GM23248 (cell line): ENCODE data around the gene TCHP. TPM values are rescaled to one million over a fixed set of nuclear protein-coding genes. Genes with fewer than 3 reads are reported as not detected.
A peak's percentile ranks its signal among the peaks of the same experiment; 100 is the strongest.

ENCODE experiments used
- DNase-seq: peaks from one replicate; pipeline ENCODE4 v3.0.0-alpha.2; 2015
- H2AFZ ChIP-seq: fragments of 200-600 bp; sonication (generic); 2 replicates; pipeline ENCODE4 v1.6.1; 2016; ENCODE audit warnings: antibody characterized with exemption
- H3F3A ChIP-seq: fragments of 200-600 bp; sonication (generic); 2 replicates; pipeline ENCODE4 v1.6.1; 2016; ENCODE audit warnings: mild to moderate bottlenecking, antibody characterized with exemption, mixed run types; ENCODE audit not compliant: insufficient read depth
- H3K27ac ChIP-seq: fragments of 200-600 bp; sonication (generic); 2 replicates; pipeline ENCODE4 v1.5.1; 2016; ENCODE audit warnings: mild to moderate bottlenecking
- H3K27me3 ChIP-seq: fragments of 200-600 bp; sonication (generic); replicated peaks from 2 replicates; pipeline ENCODE4 v1.6.1; 2016; ENCODE audit warnings: mild to moderate bottlenecking; ENCODE audit not compliant: insufficient read depth
- H3K36me3 ChIP-seq: fragments of 200-600 bp; sonication (generic); 2 replicates; pipeline ENCODE4 v1.6.1; 2016; ENCODE audit warnings: low read depth, mild to moderate bottlenecking
- H3K4me1 ChIP-seq: fragments of 200-600 bp; sonication (generic); 2 replicates; pipeline ENCODE4 v1.6.1; 2016; ENCODE audit warnings: mild to moderate bottlenecking; ENCODE audit not compliant: insufficient read depth
- H3K4me2 ChIP-seq: fragments of 200-600 bp; sonication (generic); one replicate; pipeline ENCODE4 v1.6.1; 2016; ENCODE audit warnings: mild to moderate bottlenecking; ENCODE audit not compliant: unreplicated experiment
- H3K4me3 ChIP-seq: fragments of 200-600 bp; sonication (generic); 2 replicates; pipeline ENCODE4 v1.5.1; 2016; ENCODE audit warnings: mild to moderate bottlenecking
- H3K79me2 ChIP-seq: fragments of 200-600 bp; sonication (generic); 2 replicates; pipeline ENCODE4 v1.6.1; 2016; ENCODE audit warnings: mild to moderate bottlenecking; ENCODE audit not compliant: insufficient read depth
- H3K9ac ChIP-seq: fragments of 200-600 bp; sonication (generic); 2 replicates; pipeline ENCODE4 v1.6.1; 2016; ENCODE audit warnings: mild to moderate bottlenecking
- H3K9me2 ChIP-seq: fragments of 200-600 bp; sonication (generic); 2 replicates; pipeline ENCODE4 v1.6.1; 2016; ENCODE audit warnings: mixed run types, mild to moderate bottlenecking, moderate library complexity; ENCODE audit not compliant: insufficient read depth
- H3K9me3 ChIP-seq: fragments of 200-600 bp; sonication (generic); one replicate; pipeline ENCODE4 v1.6.1; 2017; ENCODE audit warnings: low read depth
- H4K20me1 ChIP-seq: fragments of 200-600 bp; sonication (generic); 2 replicates; pipeline ENCODE4 v1.6.0; 2016; ENCODE audit not compliant: insufficient read depth
- EZH2 ChIP-seq: fragments of 200-600 bp; sonication (generic); IDR thresholded peaks from 2 replicates; pipeline ENCODE4 v1.6.1; 2018; ENCODE audit warnings: antibody characterized with exemption, mild to moderate bottlenecking; ENCODE audit not compliant: insufficient read depth, poor library complexity, severe bottlenecking
- EZH2phosphoT487 ChIP-seq: fragments of 200-600 bp; sonication (generic); IDR thresholded peaks from 2 replicates; pipeline ENCODE4 v1.6.1; 2018; ENCODE audit warnings: antibody characterized with exemption, moderate library complexity, mild to moderate bottlenecking, low read depth; ENCODE audit not compliant: insufficient read depth
- WGBS, 2 experiments: methylation state at CpG; one replicate each; pipeline ENCODE4 v1.1.6; 2015 to 2017; ENCODE audit warnings: low lambda C conversion rate in 2 of 2, low coverage in 1 of 2; ENCODE audit errors: missing lambda C conversion rate in 2 of 2; 5-methylcytosine and 5-hydroxymethylcytosine counted together
- in situ Hi-C: fragments of 300-500 bp; cut with MboI; formaldehyde crosslinking; loops from 2 replicates; pipeline ENCODE4 v1.15.0; 2020
- polyA plus RNA-seq: library from polyadenylated mRNA; unstranded; fragments of >200 nt; fragmentation: Nextera tagmentation; extraction: Ambion mirVana; gene quantifications from 2 replicates; pipeline ENCODE4 v1.2.1, GENCODE V29; 2016
- total RNA-seq: library from RNA; depleted of rRNA; stranded (reverse); fragments of >200 nt; shearing (Covaris generic); gene quantifications from 2 replicates; pipeline ENCODE4 v1.2.3, GENCODE V29; 2014

TCHP gene
- total and polyA plus RNA-seq, 2 experiments from 2014 or later, result 9.7 to 11.7 TPM

GRCh38 chr12:109952873-109953272 is 52.8 kb downstream of the TCHP start:
- Histone ChIP-seq H2AFZ (no peak overlapping the region), H3K4me1 (peaks cover 52% of the 10 kb centered on the region), H3K4me2 (no peak overlapping the region), H3K9ac (no peak overlapping the region), H4K20me1 (no peaks in the 10 kb centered on the region), H3K27ac (peak overlapping the region; percentile 81; the same call in 1 of the 2 replicates), H3K27me3 (no peaks in the 10 kb centered on the region), H3K4me3 (no peak overlapping the region), H3K9me2 (no peaks in the 10 kb centered on the region), H3F3A (peaks cover 57% of the 10 kb centered on the region), H3K36me3 (peaks cover 33% of the 10 kb centered on the region), H3K9me3 (no peaks in the 10 kb centered on the region), H3K79me2 (no peaks in the 10 kb centered on the region)
- WGBS, 2 experiments, result 97 to 98% methylated on average over 8 of the region's 8 CpGs
- in situ Hi-C loops, result no loop called here
- no peak for DNase-seq
- TF ChIP-seq EZH2phosphoT487 (no peak), EZH2 (no peak)

DNA sequence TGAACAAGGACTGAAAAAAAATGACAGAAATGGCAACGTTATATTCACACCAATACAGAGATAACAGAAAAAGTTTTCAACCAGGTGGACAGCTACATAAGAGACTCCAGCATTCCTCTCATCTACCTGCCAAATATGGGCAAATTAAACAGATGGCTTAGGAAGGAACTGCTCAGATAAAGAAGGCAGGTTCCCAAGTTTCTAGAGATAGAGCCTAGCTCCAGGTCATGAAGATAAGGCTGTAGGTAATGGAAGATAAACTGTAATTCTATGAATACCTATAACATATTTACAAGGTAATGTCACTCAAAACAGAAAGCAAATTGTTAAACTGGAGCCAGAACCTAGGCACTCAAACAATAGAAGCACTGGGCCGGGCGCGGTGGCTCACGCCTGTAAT is 53.6 kb downstream of the TCHP start:
- H3K27me3 ChIP-seq, result no peaks in the 10 kb centered on the region
- H3K9me3 ChIP-seq, result no peaks in the 10 kb centered on the region
- H3K27ac ChIP-seq, result no peak overlapping the region

GRCh38 chr12:109958374-109958773 is 58.3 kb downstream of the TCHP start:
- H3K79me2 ChIP-seq, result no peaks in the 10 kb centered on the region
- H3K4me3 ChIP-seq, result no peak overlapping the region
- H3K9me3 ChIP-seq, result no peaks in the 10 kb centered on the region
- no peak for DNase-seq
- no peaks in the 10 kb centered on the region for H3K27me3 ChIP-seq
- H3K4me2 ChIP-seq, result no peak overlapping the region
- H3K4me1 ChIP-seq, result no peaks in the 10 kb centered on the region
- TF ChIP-seq EZH2phosphoT487 (no peak), EZH2 (no peak)
- H3K9ac ChIP-seq, result no peak overlapping the region
- in situ Hi-C loops, result no loop called here
- no peak overlapping the region for H2AFZ ChIP-seq
- no peak overlapping the region for H3K27ac ChIP-seq
- peaks cover 42% of the 10 kb centered on the region for H3K36me3 ChIP-seq
- H3K9me2 ChIP-seq, result no peaks in the 10 kb centered on the region
- H4K20me1 ChIP-seq, result no peaks in the 10 kb centered on the region
- peaks cover 12% of the 10 kb centered on the region for H3F3A ChIP-seq
- 96 to 97% methylated on average over 6 to 7 of the region's 7 CpGs for WGBS, 2 experiments

More for the DNA sequence above, 53.6 kb downstream of the TCHP start:
- no peaks in the 10 kb centered on the region for H4K20me1 ChIP-seq
- TF ChIP-seq EZH2phosphoT487 (no peak), EZH2 (no peak)
- no peaks in the 10 kb centered on the region for H3K79me2 ChIP-seq
- in situ Hi-C loops, result no loop called here
- H3K4me3 ChIP-seq, result no peak overlapping the region
- peaks cover 44% of the 10 kb centered on the region for H3K4me1 ChIP-seq
- WGBS, 2 experiments, result 97% methylated on average over 5 of the region's 5 CpGs
- H3K9me2 ChIP-seq, result no peaks in the 10 kb centered on the region
- peaks cover 49% of the 10 kb centered on the region for H3F3A ChIP-seq
- H2AFZ ChIP-seq, result no peak overlapping the region
- no peak overlapping the region for H3K9ac ChIP-seq
- H3K36me3 ChIP-seq, result peaks cover 37% of the 10 kb centered on the region
- no peak for DNase-seq
- H3K4me2 ChIP-seq, result no peak overlapping the region

GRCh38 chr12:109959411-109960093 is 59.5 kb downstream of the TCHP start:
- in situ Hi-C loops, result no loop called here

More at GRCh38 chr12:109959411-109960093, 59.5 kb downstream of the TCHP start:
- H3K79me2 ChIP-seq, result no peaks in the 10 kb centered on the region
- H4K20me1 ChIP-seq, result no peaks in the 10 kb centered on the region
- H3K27me3 ChIP-seq, result no peaks in the 10 kb centered on the region
- H3K36me3 ChIP-seq, result peaks cover 44% of the 10 kb centered on the region
- no peak overlapping the region for H3K4me2 ChIP-seq
- DNase-seq, result no peak
- 89 to 95% methylated on average over 8 of the region's 8 CpGs for WGBS, 2 experiments
- no peaks in the 10 kb centered on the region for H3K9me2 ChIP-seq
- H3K9ac ChIP-seq, result no peak overlapping the region
- no peak overlapping the region for H3K4me3 ChIP-seq
- TF ChIP-seq EZH2phosphoT487 (no peak), EZH2 (no peak)
- H3K27ac ChIP-seq, result no peak overlapping the region
- peaks cover 18% of the 10 kb centered on the region for H3F3A ChIP-seq
- H2AFZ ChIP-seq, result no peak overlapping the region
- H3K9me3 ChIP-seq, result no peaks in the 10 kb centered on the region
- H3K4me1 ChIP-seq, result peaks cover 6% of the 10 kb centered on the region
